ENCODE measurements around the gene SLC37A1.
"Not testable (repeated sequence)": the region's sequence is repeated elsewhere in the genome, so short reads cannot be mapped to it uniquely, and the experiment has no call there.

Gene SLC37A1

GRCh38 chr21:42621166-42621818 lies 107.6 kb downstream of the SLC37A1 start:
- DNase-seq (ENCODE audit: low spot score), result no peak

GRCh38 chr21:42621819-42622177 lies 108.1 kb downstream of the SLC37A1 start:
- no peak for DNase-seq (ENCODE audit: low spot score)

- DNase-seq (ENCODE audit: low spot score), result no peak
Measured at GRCh38 chr21:42622284-42622683, 108.6 kb downstream of the SLC37A1 start.

- no peak for DNase-seq (ENCODE audit: low spot score)
Measured at GRCh38 chr21:42623694-42624093, 110.0 kb downstream of the SLC37A1 start.

GRCh38 chr21:42624095-42624790 lies 110.6 kb downstream of the SLC37A1 start:
- DNase-seq (ENCODE audit: low spot score), result no peak

GRCh38 chr21:42624936-42625335 lies 111.3 kb downstream of the SLC37A1 start:
- no peak for DNase-seq (ENCODE audit: low spot score)

- no peak for DNase-seq (ENCODE audit: low spot score)
Measured at GRCh38 chr21:42626171-42626570, 112.5 kb downstream of the SLC37A1 start.

- DNase-seq (ENCODE audit: low spot score), result no peak
Measured at GRCh38 chr21:42627527-42628289, 114.1 kb downstream of the SLC37A1 start.

GRCh38 chr21:42628466-42629061 lies 114.9 kb downstream of the SLC37A1 start:
- not testable (repeated sequence) for DNase-seq (ENCODE audit: low spot score)

DNA sequence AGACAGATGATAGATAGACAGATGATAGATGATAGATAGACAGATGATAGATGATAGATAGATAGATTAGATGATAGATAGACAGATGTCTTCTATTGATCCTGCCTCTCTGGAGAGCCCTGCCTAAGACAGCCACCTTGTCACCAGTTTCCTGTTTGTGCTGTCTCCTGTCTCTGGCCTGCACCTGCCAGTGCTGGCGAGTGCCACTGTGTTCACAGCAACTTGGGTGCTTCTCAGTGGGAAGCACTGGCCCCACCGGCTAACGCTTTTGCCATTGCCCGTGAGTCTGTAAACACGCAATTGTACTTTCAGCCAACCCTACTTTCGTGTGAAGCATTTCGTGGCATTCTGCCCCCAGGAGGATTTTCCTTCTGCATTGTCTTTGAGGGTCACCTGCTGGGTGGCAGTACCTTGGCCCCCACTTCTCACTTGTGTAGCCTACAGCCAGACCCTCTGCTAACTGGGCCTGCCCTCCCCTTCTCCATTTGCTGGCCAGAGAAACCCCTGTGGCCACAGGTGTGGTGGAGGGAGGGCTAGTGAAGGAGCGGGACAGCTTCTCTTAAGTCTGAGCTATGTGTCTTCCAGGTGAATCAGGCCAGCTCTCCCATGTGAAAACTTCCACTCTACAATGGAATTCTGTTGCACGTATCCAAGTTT lies 116.4 kb downstream of the SLC37A1 start:
- no peak for DNase-seq (ENCODE audit: low spot score)

DNA sequence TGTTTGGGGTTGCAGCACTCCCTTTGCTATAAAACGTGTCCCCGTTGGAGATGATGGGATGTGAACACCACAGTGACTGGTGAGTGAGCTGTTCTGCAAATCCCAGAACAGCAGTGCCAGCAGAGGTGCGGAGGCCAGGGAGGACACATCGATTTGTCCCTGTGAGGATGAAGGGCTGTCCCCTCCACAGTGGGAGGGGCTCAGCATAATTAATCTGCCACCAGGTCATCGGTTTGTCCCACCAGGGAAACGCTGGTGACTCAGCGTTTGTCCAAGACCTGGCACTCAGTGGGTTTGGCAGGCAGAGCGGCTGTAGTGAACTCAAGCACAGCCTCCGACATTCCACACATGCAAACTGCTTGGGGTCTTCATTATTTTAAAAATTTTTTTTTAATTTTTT lies 117.0 kb downstream of the SLC37A1 start:
- DNase-seq (ENCODE audit: low spot score), result no peak
